Fibroblast of mammary gland (primary cell): Measurements from ENCODE around the gene FRMD5.
"Not testable (repeated sequence)": the region's sequence is repeated elsewhere in the genome, so short reads cannot be mapped to it uniquely, and the experiment has no call there.

Experiments used
- DNase-seq: peaks from one replicate; pipeline ENCODE4 v3.0.0-alpha.2; 2010; ENCODE audit warnings: low read depth
- H3K4me3 ChIP-seq: 2 replicates; pipeline ENCODE4 v1.5.1; 2011; ENCODE audit warnings: low read depth, mild to moderate bottlenecking, low read length, moderate library complexity; ENCODE audit not compliant: control insufficient read depth
- TF ChIP-seq, protein P1 (sequence below): conservative IDR thresholded peaks from 2 replicates; pipeline ENCODE4 v1.5.1; 2011; ENCODE audit warnings: low read depth, low read length, inconsistent platforms; ENCODE audit not compliant: control insufficient read depth, insufficient read depth

FRMD5 gene

DNA sequence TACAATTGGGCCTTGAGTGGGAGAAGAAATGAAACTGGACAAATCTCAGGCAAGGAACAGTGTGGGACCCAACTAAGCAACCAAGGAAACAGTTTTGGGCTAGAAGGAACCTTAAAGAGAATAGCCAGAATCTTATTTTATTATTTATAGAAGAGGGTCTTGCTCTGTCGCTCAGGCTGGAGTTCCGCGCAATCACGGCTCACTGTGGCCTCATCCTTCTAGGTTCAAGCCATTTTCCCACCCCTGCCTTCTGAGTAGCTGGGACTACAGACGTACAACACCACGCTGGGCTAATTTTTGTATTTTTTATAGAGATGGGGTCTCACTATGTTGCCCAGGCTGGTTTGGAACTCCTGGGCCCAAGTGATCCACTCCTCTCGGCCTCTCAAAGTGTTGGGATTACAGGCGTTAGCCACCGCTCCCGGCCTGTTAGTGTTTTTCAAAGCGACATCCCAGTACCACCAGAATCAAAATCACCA, 369.0 kb downstream of the FRMD5 start:
- H3K4me3 ChIP-seq: peak overlapping the region; percentile 78

DNA sequence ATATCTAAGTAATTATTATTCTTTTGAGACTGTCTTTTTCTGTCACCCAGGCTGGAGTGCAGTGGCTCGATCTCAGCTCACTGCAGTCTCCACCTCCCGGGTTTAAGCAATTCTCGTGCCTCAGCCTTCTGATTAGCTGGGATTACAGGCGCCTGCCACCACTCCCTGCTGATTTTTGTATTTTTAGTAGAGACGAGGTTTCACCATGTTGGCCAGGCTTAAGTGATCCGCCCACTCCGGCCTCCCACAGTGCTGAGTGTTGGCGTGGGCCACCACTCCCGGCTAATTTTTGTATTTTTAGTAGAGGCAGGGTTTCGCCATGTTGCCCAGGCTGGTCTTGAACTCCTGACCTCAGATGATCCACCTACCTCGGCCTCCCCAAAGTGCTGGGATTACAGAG, 369.8 kb downstream of the FRMD5 start:
- DNase-seq, H3K4me3 ChIP-seq: not testable (repeated sequence)

More for the DNA sequence above, 369.0 kb downstream of the FRMD5 start:
- DNase-seq: no peak
- TF ChIP-seq, protein P1, sequence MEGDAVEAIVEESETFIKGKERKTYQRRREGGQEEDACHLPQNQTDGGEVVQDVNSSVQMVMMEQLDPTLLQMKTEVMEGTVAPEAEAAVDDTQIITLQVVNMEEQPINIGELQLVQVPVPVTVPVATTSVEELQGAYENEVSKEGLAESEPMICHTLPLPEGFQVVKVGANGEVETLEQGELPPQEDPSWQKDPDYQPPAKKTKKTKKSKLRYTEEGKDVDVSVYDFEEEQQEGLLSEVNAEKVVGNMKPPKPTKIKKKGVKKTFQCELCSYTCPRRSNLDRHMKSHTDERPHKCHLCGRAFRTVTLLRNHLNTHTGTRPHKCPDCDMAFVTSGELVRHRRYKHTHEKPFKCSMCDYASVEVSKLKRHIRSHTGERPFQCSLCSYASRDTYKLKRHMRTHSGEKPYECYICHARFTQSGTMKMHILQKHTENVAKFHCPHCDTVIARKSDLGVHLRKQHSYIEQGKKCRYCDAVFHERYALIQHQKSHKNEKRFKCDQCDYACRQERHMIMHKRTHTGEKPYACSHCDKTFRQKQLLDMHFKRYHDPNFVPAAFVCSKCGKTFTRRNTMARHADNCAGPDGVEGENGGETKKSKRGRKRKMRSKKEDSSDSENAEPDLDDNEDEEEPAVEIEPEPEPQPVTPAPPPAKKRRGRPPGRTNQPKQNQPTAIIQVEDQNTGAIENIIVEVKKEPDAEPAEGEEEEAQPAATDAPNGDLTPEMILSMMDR: no peak

DNA sequence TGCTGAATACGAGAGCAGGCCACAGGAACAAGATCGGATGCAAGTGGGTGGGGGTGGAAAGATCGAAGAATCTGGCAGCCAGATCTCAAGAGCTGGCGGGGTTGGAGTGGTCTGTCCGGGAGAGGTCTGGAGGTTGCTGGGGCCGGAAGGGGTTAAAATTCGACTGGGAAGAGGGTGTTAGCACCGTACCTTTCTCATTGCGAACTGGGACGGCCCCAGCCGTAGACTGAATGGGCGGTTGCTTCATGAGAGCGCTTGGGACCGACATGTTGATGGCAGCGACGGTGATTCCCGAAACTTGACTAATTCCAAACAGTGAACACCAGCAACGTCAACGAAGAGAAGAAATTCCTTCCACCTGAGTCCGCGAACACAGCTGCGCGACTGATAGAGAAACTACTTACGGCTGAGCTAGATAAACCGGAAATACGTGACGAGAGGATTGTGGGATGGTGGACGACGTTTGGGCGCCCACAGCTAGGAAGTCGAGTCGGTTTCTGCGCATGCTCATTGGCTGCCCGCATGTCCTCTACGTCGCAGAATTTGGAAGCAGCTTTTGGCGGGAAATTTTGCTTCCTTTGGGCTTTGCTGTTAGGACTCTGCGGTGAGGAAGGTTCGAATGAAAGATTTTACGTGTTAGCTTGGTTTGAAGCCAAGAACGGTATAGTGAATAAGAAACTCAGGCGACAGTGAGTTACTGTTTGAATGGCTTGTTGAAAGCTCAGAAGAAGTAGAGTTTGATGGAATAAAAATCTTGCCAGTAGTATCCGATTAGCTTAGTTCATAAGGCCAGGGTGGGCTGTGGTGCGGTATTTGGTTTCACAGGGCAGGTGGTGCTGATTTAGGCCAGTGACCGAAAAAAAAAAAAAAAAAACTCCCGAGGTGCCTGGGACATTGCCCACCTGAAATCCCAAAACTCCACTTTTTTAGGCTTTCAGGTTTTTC, 370.5 kb downstream of the FRMD5 start, which contains the start of gene MFAP1:
MFAP1 (minus strand) TSS at position 389 of the 945 bp plus-strand sequence; CDS start at position 268, 121 bp downstream.
- peak within 1 kb of the TSS; percentile 97 for H3K4me3 ChIP-seq
- peak; percentile 97 for DNase-seq
- TF ChIP-seq, protein P1: no peak

DNA sequence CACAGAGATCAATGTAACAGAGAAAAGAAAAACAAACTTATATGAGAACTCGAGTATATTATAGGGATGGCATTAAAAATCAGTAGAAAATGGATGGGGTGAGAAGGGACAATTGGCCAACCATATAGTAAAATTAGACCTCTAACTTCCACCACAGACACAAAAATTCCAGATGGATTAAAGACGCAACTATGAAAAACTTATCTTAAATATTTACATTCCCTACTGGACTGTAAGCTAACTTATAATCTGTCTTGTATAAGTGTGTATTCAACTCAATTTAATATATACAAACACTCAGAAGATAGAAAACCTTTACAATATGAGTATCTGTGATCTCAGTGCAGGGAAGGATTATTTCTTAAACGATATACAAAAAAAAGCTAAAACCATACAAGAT, 373.6 kb downstream of the FRMD5 start:
- TF ChIP-seq, protein P1: no peak
- no peak for DNase-seq
- no peak overlapping the region for H3K4me3 ChIP-seq
